Measurements from ENCODE around the gene ZPR1. TPM values are rescaled to one million over a fixed set of nuclear protein-coding genes. Genes with fewer than 3 reads are reported as not detected.

ZPR1 gene
- total and polyA plus RNA-seq, 8 donors = 10.8 to 35.5 (median 21.0) TPM

DNA sequence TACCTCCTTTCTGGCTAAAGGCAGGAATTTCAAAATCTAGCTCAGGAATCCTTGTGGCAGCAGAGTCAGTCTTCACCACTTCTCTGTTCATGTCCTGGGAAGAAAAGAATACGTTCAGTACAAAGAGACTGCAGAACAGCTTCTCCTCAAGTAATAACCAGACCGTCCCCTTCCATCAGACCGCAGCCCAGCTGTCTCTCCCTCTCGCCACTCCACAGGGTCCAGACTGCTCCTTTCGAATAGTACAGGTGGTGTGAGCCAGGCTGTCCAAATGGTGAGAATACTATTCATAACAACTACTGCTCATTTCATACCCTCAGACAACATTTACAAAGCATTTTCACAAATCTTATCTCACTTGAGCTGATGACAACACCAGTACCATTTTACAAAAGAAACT, 857 bp downstream of the ZPR1 start:
- peaks cover 9 to 19% (median 15%) of the 10 kb centered on the region in 3 donors for H3K4me1 ChIP-seq
- WGBS, 2 donors = 42 to 45% methylated on average over 5 of the region's 5 CpGs
- H3K27me3 ChIP-seq = no peaks in the 10 kb centered on the region
- peaks cover 4 to 38% (median 15%) of the 10 kb centered on the region in 3 donors for H3K36me3 ChIP-seq
- peak overlapping the region; percentile 91 to 98 (median 94) for H3K4me3 ChIP-seq
- no peaks in the 10 kb centered on the region for H3K9me3 ChIP-seq
- no peak overlapping the region for H3K27ac ChIP-seq
- TF ChIP-seq, protein P1, sequence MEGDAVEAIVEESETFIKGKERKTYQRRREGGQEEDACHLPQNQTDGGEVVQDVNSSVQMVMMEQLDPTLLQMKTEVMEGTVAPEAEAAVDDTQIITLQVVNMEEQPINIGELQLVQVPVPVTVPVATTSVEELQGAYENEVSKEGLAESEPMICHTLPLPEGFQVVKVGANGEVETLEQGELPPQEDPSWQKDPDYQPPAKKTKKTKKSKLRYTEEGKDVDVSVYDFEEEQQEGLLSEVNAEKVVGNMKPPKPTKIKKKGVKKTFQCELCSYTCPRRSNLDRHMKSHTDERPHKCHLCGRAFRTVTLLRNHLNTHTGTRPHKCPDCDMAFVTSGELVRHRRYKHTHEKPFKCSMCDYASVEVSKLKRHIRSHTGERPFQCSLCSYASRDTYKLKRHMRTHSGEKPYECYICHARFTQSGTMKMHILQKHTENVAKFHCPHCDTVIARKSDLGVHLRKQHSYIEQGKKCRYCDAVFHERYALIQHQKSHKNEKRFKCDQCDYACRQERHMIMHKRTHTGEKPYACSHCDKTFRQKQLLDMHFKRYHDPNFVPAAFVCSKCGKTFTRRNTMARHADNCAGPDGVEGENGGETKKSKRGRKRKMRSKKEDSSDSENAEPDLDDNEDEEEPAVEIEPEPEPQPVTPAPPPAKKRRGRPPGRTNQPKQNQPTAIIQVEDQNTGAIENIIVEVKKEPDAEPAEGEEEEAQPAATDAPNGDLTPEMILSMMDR (IDR thresholded peaks at IDR 0.05) = no peak
- no peak for DNase-seq
- intact Hi-C loops (cut with DNase I) = loop anchor here in 1 of 3 donors (10.0 kb wide), 1 partner anchor 318 kb away; no protein-coding TSS in a partner anchor
- ATAC-seq = no peak
- no peak for FAIRE-seq

DNA sequence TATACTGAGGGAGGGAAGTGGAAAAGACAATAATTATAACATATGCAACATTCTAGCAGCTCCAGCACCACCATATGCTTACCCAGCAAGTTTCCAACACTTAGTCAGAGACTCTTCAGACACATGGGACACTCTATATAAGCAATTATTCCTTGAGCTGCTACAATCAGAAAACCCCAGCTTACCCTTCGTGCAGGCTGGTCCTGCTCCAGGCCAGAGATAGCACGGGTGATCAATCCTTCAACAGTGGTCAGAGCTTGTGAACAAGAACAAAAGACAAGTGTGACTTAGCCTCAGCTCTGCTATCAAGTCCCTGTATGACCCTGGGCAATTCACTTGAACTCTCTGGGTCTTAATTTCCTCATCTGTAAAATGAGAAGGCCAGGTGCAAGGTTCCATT, 1.5 kb downstream of the ZPR1 start:
- TF ChIP-seq, protein P1 (IDR thresholded peaks at IDR 0.05) = no peak
- no peak overlapping the region for H3K4me3 ChIP-seq
- H3K9me3 ChIP-seq = no peaks in the 10 kb centered on the region
- no peak for DNase-seq
- intact Hi-C loops (cut with DNase I) = loop anchor here in 1 of 3 donors (10.0 kb wide), 1 partner anchor 318 kb away; no protein-coding TSS in a partner anchor
- no peak for ATAC-seq
- H3K36me3 ChIP-seq = peaks cover 4 to 41% (median 15%) of the 10 kb centered on the region in 3 donors
- no peak overlapping the region for H3K27ac ChIP-seq
- FAIRE-seq = no peak
- no peaks in the 10 kb centered on the region for H3K27me3 ChIP-seq
- peaks cover 2 to 12% (median 9%) of the 10 kb centered on the region in 3 donors for H3K4me1 ChIP-seq
- 69 to 73% methylated on average over 2 of the region's 2 CpGs for WGBS, 2 donors

DNA sequence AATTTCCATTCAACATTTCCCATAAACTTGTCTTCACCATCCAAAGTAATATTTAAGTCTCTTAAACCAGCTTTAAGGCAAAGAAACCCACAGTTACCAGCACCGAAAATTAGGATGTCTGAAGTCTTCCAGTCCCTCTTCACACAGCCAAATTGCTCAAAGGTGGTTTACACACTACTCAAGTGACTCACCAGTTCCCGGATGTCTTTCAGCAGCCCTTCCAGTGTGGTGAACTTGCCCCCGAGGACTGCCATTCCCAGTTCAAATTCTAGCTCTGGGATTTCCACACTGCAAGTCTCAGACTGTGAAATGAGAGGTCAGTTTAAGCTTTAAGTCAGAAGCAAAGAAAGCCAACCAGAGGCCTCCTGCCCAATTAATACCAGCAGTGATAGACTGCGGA, 5.1 kb downstream of the ZPR1 start:
- Histone ChIP-seq H3K36me3 (peaks cover 7 to 60% (median 25%) of the 10 kb centered on the region in 3 donors), H3K9me3 (no peaks in the 10 kb centered on the region), H3K27ac (no peak overlapping the region), H3K4me3 (no peak overlapping the region), H3K4me1 (peaks cover 0 to 8% (median 8%) of the 10 kb centered on the region in 3 donors), H3K27me3 (no peaks in the 10 kb centered on the region)
- DNase-seq (no peak), FAIRE-seq (no peak), ATAC-seq (no peak)
- WGBS, 2 donors = 90 to 93% methylated on average over 4 of the region's 4 CpGs
- intact Hi-C loops (cut with DNase I) = loop anchor here in 1 of 3 donors (10.0 kb wide), 1 partner anchor 322 kb away; no protein-coding TSS in a partner anchor
- TF ChIP-seq, protein P1 (IDR thresholded peaks at IDR 0.05) = no peak

DNA sequence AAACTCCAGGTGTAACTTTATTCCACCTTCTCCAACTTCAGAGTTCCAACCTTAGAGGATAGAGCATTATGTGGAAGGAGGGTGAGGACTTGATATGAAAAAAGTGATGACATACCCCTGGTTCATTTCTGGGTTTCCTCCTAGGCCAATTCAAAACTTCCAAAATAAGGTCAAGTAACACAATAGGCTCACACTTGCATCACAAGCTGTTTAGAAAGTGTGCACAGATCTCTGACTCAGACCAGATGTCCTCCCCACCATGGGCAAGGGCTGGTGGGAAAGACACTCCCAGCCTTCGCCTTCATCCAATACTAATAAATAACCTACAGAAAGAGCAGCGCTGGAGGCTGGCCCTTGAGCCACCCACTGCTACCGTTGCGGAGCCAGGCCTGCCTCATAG, 9.3 kb downstream of the ZPR1 start:
- Histone ChIP-seq H3K27me3 (no peaks in the 10 kb centered on the region), H3K36me3 (peaks cover 3 to 43% (median 11%) of the 10 kb centered on the region in 3 donors), H3K4me3 (no peak overlapping the region), H3K27ac (no peak overlapping the region), H3K9me3 (no peaks in the 10 kb centered on the region), H3K4me1 (peaks cover 0 to 5% (median 3%) of the 10 kb centered on the region in 3 donors)
- no peak for ATAC-seq
- intact Hi-C loops (cut with DNase I) = no loop called here
- no peak for FAIRE-seq
- TF ChIP-seq, protein P1 (IDR thresholded peaks at IDR 0.05) = no peak
- DNase-seq = no peak
- 96 to 97% methylated on average over 4 of the region's 4 CpGs for WGBS, 2 donors

DNA sequence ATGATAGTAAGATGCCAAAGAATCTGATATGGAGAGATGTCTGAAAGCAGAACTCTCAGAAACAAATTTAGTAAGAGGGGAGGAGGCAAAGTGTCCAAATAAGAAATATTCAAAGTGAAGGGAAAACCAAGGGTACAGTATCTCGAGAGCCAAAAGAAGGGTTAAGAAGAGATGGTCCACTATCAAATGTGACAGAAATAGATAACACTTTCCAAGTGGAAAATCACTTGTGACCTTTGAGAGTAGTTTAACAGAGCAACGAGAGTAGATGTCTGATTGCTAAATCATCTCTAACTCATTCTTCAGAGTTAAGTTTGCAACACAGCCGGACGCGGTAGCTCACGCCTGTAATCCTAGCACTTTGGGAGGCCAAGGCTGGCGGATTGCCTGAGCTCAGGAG, 10.8 kb downstream of the ZPR1 start:
- H3K4me3 ChIP-seq = no peak overlapping the region
- peaks cover 0 to 5% (median 3%) of the 10 kb centered on the region in 3 donors for H3K4me1 ChIP-seq
- no peaks in the 10 kb centered on the region for H3K27me3 ChIP-seq
- H3K9me3 ChIP-seq = no peaks in the 10 kb centered on the region
- no peak overlapping the region for H3K27ac ChIP-seq
- FAIRE-seq (no peak), DNase-seq (no peak), ATAC-seq (no peak)
- WGBS, 2 donors = 82 to 91% methylated on average over 7 of the region's 7 CpGs
- H3K36me3 ChIP-seq = peaks cover 3 to 30% (median 11%) of the 10 kb centered on the region in 3 donors
- TF ChIP-seq, protein P1 (IDR thresholded peaks at IDR 0.05) = no peak
- intact Hi-C loops (cut with DNase I) = no loop called here

Data from pancreas (tissue), 10 donors.